Measurements from ENCODE around the gene GALM. TPM values are rescaled to one million over a fixed set of nuclear protein-coding genes. Genes with fewer than 3 reads are reported as not detected.

GALM gene
- total and polyA plus RNA-seq, 2 of the 13 experiments (the other 11 are each of a cell fraction or from before 2014, with no cell fraction given): 65.5 to 90.0 TPM

- no peak; the same call in 1 of the 2 replicates for TF ChIP-seq CBX2 (IDR thresholded peaks at IDR 0.05; ENCODE audit: low read depth, low read length)
- no peak for TF ChIP-seq CBX2 (CRISPR knock-in tag; IDR thresholded peaks at IDR 0.05; ENCODE audit: low read depth)
- TF ChIP-seq ZNF232 (CRISPR knock-in tag; IDR thresholded peaks at IDR 0.05; ENCODE audit: borderline replicate concordance): peak; percentile 91
- peak; percentile 99 for TF ChIP-seq ZNF337 (CRISPR knock-in tag; IDR thresholded peaks at IDR 0.05; ENCODE audit: borderline replicate concordance, low read depth)
- TF ChIP-seq NCOA1 (CRISPR knock-in tag; IDR thresholded peaks at IDR 0.05): peak; percentile 96
- TF ChIP-seq, protein P1, sequence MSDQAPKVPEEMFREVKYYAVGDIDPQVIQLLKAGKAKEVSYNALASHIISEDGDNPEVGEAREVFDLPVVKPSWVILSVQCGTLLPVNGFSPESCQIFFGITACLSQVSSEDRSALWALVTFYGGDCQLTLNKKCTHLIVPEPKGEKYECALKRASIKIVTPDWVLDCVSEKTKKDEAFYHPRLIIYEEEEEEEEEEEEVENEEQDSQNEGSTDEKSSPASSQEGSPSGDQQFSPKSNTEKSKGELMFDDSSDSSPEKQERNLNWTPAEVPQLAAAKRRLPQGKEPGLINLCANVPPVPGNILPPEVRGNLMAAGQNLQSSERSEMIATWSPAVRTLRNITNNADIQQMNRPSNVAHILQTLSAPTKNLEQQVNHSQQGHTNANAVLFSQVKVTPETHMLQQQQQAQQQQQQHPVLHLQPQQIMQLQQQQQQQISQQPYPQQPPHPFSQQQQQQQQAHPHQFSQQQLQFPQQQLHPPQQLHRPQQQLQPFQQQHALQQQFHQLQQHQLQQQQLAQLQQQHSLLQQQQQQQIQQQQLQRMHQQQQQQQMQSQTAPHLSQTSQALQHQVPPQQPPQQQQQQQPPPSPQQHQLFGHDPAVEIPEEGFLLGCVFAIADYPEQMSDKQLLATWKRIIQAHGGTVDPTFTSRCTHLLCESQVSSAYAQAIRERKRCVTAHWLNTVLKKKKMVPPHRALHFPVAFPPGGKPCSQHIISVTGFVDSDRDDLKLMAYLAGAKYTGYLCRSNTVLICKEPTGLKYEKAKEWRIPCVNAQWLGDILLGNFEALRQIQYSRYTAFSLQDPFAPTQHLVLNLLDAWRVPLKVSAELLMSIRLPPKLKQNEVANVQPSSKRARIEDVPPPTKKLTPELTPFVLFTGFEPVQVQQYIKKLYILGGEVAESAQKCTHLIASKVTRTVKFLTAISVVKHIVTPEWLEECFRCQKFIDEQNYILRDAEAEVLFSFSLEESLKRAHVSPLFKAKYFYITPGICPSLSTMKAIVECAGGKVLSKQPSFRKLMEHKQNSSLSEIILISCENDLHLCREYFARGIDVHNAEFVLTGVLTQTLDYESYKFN (CRISPR knock-in tag; conservative IDR thresholded peaks at IDR 0.05): peak; percentile 57
- TF ChIP-seq, protein P2, sequence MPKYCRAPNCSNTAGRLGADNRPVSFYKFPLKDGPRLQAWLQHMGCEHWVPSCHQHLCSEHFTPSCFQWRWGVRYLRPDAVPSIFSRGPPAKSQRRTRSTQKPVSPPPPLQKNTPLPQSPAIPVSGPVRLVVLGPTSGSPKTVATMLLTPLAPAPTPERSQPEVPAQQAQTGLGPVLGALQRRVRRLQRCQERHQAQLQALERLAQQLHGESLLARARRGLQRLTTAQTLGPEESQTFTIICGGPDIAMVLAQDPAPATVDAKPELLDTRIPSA (CRISPR knock-in tag; IDR thresholded peaks at IDR 0.05; ENCODE audit: borderline replicate concordance): peak; percentile 93
- TF ChIP-seq AGO2 (optimal IDR thresholded peaks at IDR 0.05; ENCODE audit: low read depth, low read length): peak; percentile 96
- peak; percentile 73; the same call in 1 of the 2 replicates for TF ChIP-seq SNAPC2 (CRISPR knock-in tag; IDR thresholded peaks at IDR 0.05)
- TF ChIP-seq ZSCAN25 (CRISPR knock-in tag; IDR thresholded peaks at IDR 0.05): peak; percentile 76
- TF ChIP-seq ZNF605 (CRISPR knock-in tag; IDR thresholded peaks at IDR 0.05): no peak; the same call in 1 of the 2 replicates
- peak; percentile 95 for TF ChIP-seq ZSCAN9 (CRISPR knock-in tag; IDR thresholded peaks at IDR 0.05; ENCODE audit: borderline replicate concordance)
- 0 out of 2 replicates have a peak, but pooled peaks have one; percentile 71 for TF ChIP-seq GZF1 (CRISPR knock-in tag; IDR thresholded peaks at IDR 0.05)
- no peak; the same call in 1 of the 2 replicates for TF ChIP-seq ZSCAN12 (CRISPR knock-in tag; IDR thresholded peaks at IDR 0.05)
- no peak for TF ChIP-seq HMGA1 (CRISPR knock-in tag; conservative IDR thresholded peaks at IDR 0.05)
- TF ChIP-seq, protein P3, sequence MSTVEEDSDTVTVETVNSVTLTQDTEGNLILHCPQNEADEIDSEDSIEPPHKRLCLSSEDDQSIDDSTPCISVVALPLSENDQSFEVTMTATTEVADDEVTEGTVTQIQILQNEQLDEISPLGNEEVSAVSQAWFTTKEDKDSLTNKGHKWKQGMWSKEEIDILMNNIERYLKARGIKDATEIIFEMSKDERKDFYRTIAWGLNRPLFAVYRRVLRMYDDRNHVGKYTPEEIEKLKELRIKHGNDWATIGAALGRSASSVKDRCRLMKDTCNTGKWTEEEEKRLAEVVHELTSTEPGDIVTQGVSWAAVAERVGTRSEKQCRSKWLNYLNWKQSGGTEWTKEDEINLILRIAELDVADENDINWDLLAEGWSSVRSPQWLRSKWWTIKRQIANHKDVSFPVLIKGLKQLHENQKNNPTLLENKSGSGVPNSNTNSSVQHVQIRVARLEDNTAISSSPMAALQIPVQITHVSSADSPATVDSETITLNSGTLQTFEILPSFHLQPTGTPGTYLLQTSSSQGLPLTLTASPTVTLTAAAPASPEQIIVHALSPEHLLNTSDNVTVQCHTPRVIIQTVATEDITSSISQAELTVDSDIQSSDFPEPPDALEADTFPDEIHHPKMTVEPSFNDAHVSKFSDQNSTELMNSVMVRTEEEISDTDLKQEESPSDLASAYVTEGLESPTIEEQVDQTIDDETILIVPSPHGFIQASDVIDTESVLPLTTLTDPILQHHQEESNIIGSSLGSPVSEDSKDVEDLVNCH (CRISPR knock-in tag; IDR thresholded peaks at IDR 0.05): 0 out of 2 replicates have a peak, but pooled peaks have one; percentile 87
- peak; percentile 76; the same call in 1 of the 2 replicates for TF ChIP-seq ZNF691 (CRISPR knock-in tag; IDR thresholded peaks at IDR 0.05; ENCODE audit: borderline replicate concordance, low read depth)
- TF ChIP-seq ZNF510 (CRISPR knock-in tag; IDR thresholded peaks at IDR 0.05; ENCODE audit: low read depth): peak; percentile 76; the same call in 1 of the 2 replicates
- TF ChIP-seq RXRA (CRISPR knock-in tag; IDR thresholded peaks at IDR 0.05): peak; percentile 66
- no peak for TF ChIP-seq EEA1 (CRISPR knock-in tag; IDR thresholded peaks at IDR 0.05; ENCODE audit: borderline replicate concordance)
- peak; percentile 89; the same call in 1 of the 2 replicates for TF ChIP-seq ZNF17 (CRISPR knock-in tag; IDR thresholded peaks at IDR 0.05)
- peak; percentile 88 for TF ChIP-seq NKX3-1 (CRISPR knock-in tag; IDR thresholded peaks at IDR 0.05)
- peak; percentile 94 for TF ChIP-seq ZNF468 (CRISPR knock-in tag; IDR thresholded peaks at IDR 0.05)
Observed at GRCh38 chr2:38750891-38751595, 85.1 kb downstream of the GALM start, which contains the start of gene SRSF7 (continued).

Data from HepG2 (cell line).